CD14-positive monocyte (primary cell): ENCODE results near the gene MAP3K1. TPM values are rescaled to one million over a fixed set of nuclear protein-coding genes. Genes with fewer than 3 reads are reported as not detected.

Experiments used
- DNase-seq, 3 donors: peaks; one replicate each; pipeline ENCODE4 v3.0.0-alpha.2; 2011 to 2022
- H2AFZ ChIP-seq: 2 replicates; pipeline ENCODE4 v1.6.0; 2012; ENCODE audit warnings: mild to moderate bottlenecking, low read depth, low read length, inconsistent platforms; ENCODE audit not compliant: insufficient read depth, poor library complexity, severe bottlenecking
- H3K27ac ChIP-seq, 2 donors: 1 replicate in 1 of 2; 2 replicates in 1 of 2; pipeline ENCODE4 v1.5.1; 2012 to 2013; ENCODE audit warnings: low read length in 2 of 2, control low read depth in 1 of 2, inconsistent platforms in 1 of 2, low read depth in 1 of 2, mild to moderate bottlenecking in 1 of 2
- H3K27me3 ChIP-seq, 2 donors: one replicate each; pipeline versions ENCODE4 v1.6.0 to v1.6.1; 2011 to 2013; ENCODE audit warnings: low read length in 2 of 2; ENCODE audit not compliant: control insufficient read depth in 2 of 2, insufficient read depth in 2 of 2
- H3K36me3 ChIP-seq, 2 donors: replicated peaks in 1 of 2; 1 replicate in 1 of 2; 2 replicates in 1 of 2; pipeline versions ENCODE4 v1.5.1 to v1.6.1; 2012 to 2013; ENCODE audit warnings: low read length in 2 of 2, control low read depth in 1 of 2, inconsistent platforms in 1 of 2, mild to moderate bottlenecking in 1 of 2; ENCODE audit not compliant: insufficient read depth in 2 of 2, control insufficient read depth in 1 of 2
- H3K4me1 ChIP-seq, 2 donors: 1 replicate in 1 of 2; 2 replicates in 1 of 2; pipeline versions ENCODE4 v1.5.1 to v1.6.1; 2012 to 2013; ENCODE audit warnings: low read length in 2 of 2, control low read depth in 1 of 2, inconsistent platforms in 1 of 2, mild to moderate bottlenecking in 1 of 2, moderate library complexity in 1 of 2; ENCODE audit not compliant: insufficient read depth in 2 of 2, control insufficient read depth in 1 of 2
- H3K4me2 ChIP-seq: replicated peaks from 2 replicates; pipeline ENCODE3; 2012; ENCODE audit warnings: low read length, moderate library complexity, mild to moderate bottlenecking; ENCODE audit not compliant: poor library complexity, severe bottlenecking; ENCODE audit errors: extremely low read depth
- H3K4me3 ChIP-seq, 3 experiments: fragments of 200-600 bp in 1 of 3; sonication (generic) in 1 of 3; replicated peaks in 1 of 3; 1 replicate in 2 of 3; 2 replicates in 1 of 3; pipeline ENCODE4 v1.5.1; 2011 to 2013; ENCODE audit warnings: low read length in 3 of 3, mild to moderate bottlenecking in 3 of 3, control low read depth in 2 of 3, low read depth in 2 of 3, inconsistent platforms in 1 of 3, moderate library complexity in 1 of 3
- H3K79me2 ChIP-seq: 2 replicates; pipeline ENCODE4 v1.6.0; 2012; ENCODE audit warnings: mild to moderate bottlenecking, control low read depth, inconsistent platforms, low read length, moderate library complexity; ENCODE audit not compliant: insufficient read depth
- H3K9ac ChIP-seq: 2 replicates; pipeline ENCODE4 v1.6.0; 2017; ENCODE audit warnings: low read length, mild to moderate bottlenecking; ENCODE audit not compliant: insufficient read depth, poor library complexity, severe bottlenecking
- H3K9me3 ChIP-seq, 2 donors: replicated peaks in 1 of 2; 1 replicate in 1 of 2; 2 replicates in 1 of 2; pipeline versions ENCODE4 v1.5.1 to v1.6.1; 2012 to 2013; ENCODE audit warnings: low read length in 2 of 2, control low read depth in 1 of 2; ENCODE audit not compliant: control insufficient read depth in 1 of 2, insufficient read depth in 1 of 2
- H4K20me1 ChIP-seq: 2 replicates; pipeline ENCODE4 v1.6.0; 2012; ENCODE audit warnings: mild to moderate bottlenecking, low read length, control low read depth, moderate library complexity; ENCODE audit not compliant: insufficient read depth
- H3K27ac Mint-ChIP-seq, 7 donors: one replicate each; pipeline ENCODE4 v1.8.0; 2020; ENCODE audit warnings: mild to moderate bottlenecking in 7 of 7, mixed read lengths in 7 of 7, moderate library complexity in 6 of 7, inconsistent platforms in 2 of 7
- H3K27me3 Mint-ChIP-seq, 3 donors: one replicate each; pipeline ENCODE4 v1.8.0; 2021 to 2022; ENCODE audit warnings: low read depth in 3 of 3, mild to moderate bottlenecking in 3 of 3, mixed read lengths in 3 of 3, moderate library complexity in 3 of 3, inconsistent platforms in 1 of 3
- H3K36me3 Mint-ChIP-seq, 2 donors: one replicate each; pipeline ENCODE4 v1.8.0; 2020; ENCODE audit warnings: mixed read lengths in 2 of 2, inconsistent platforms in 1 of 2, mild to moderate bottlenecking in 1 of 2
- H3K4me1 Mint-ChIP-seq: one replicate; pipeline ENCODE4 v1.8.0; 2020; ENCODE audit warnings: mild to moderate bottlenecking, mixed read lengths
- H3K4me3 Mint-ChIP-seq, 2 donors: one replicate each; pipeline ENCODE4 v1.8.0; 2020; ENCODE audit warnings: mild to moderate bottlenecking in 2 of 2, mixed read lengths in 2 of 2, moderate library complexity in 1 of 2
- H3K9me3 Mint-ChIP-seq, 7 donors: one replicate each; pipeline ENCODE4 v1.8.0; 2020 to 2022; ENCODE audit warnings: mixed read lengths in 7 of 7, mild to moderate bottlenecking in 6 of 7, moderate library complexity in 6 of 7, inconsistent platforms in 2 of 7
- CTCF ChIP-seq: fragments of 200-600 bp; IDR thresholded peaks from one replicate; pipeline ENCODE4 v1.8.0; 2022; ENCODE audit warnings: antibody characterized with exemption, mild to moderate bottlenecking
- WGBS: methylation state at CpG from one replicate; pipeline ENCODE4 v1.1.5; 2013; ENCODE audit warnings: missing lambda C conversion rate; ENCODE audit not compliant: insufficient coverage; 5-methylcytosine and 5-hydroxymethylcytosine counted together
- intact Hi-C, 2 donors: fragments of 100-400 bp; cut with micrococcal nuclease; formaldehyde crosslinking; loops; one replicate each; pipeline versions ENCODE4 v1.15.0 to v1.15.1; 2023
- polyA plus RNA-seq, 3 donors: library from polyadenylated mRNA; depleted of rRNA in 1 of 3; unstranded in 2 of 3; stranded (reverse) in 1 of 3; fragments of 300-500 nt in 2 of 3; fragments of >200 nt in 1 of 3; fragmentation: Illumina TruSeq in 2 of 3; gene quantifications; 1 replicate in 2 of 3; 2 replicates in 1 of 3; pipeline ENCODE4 v1.2.3, GENCODE V29; 2012 to 2021

The MAP3K1 gene
- polyA plus RNA-seq, 3 donors: 44.7 to 62.1 (median 45.6) TPM

- peaks cover 54 to 55% of the 10 kb centered on the region in 2 donors for H3K36me3 Mint-ChIP-seq
- no peak overlapping the region for H2AFZ ChIP-seq
- H3K4me3 ChIP-seq: peak overlapping the region in 1 of 3 experiments; percentile 44
- H3K9ac ChIP-seq: peak overlapping the region; percentile 28
- TF ChIP-seq CTCF: no peak
- peak overlapping the region; percentile 56 to 68 for H3K4me3 Mint-ChIP-seq
- peaks cover 72 to 87% of the 10 kb centered on the region in 2 donors for H3K4me1 ChIP-seq
- intact Hi-C loops: no loop called here
- peaks cover 0 to 1% (median 0%) of the 10 kb centered on the region in 7 donors for H3K9me3 Mint-ChIP-seq
- H3K36me3 ChIP-seq: peaks cover 7 to 23% of the 10 kb centered on the region in 2 donors
- peak overlapping the region; percentile 52 to 91 (median 79) for H3K27ac Mint-ChIP-seq
- no peak for DNase-seq
- 39% methylated on average over 4 of the region's 6 CpGs for WGBS
- H3K27me3 Mint-ChIP-seq: no peaks in the 10 kb centered on the region
- H3K9me3 ChIP-seq: no peaks in the 10 kb centered on the region
- H3K4me1 Mint-ChIP-seq: peaks cover 79% of the 10 kb centered on the region
- peak overlapping the region; percentile 9 to 72 for H3K27ac ChIP-seq
- peak overlapping the region; percentile 41 for H3K4me2 ChIP-seq
- no peaks in the 10 kb centered on the region for H3K27me3 ChIP-seq
- H3K79me2 ChIP-seq: peaks cover 100% of the 10 kb centered on the region
- peaks cover 88% of the 10 kb centered on the region for H4K20me1 ChIP-seq
Measured at GRCh38 chr5:56822981-56823380, 7.6 kb downstream of the MAP3K1 start.

- Mint-ChIP-seq H3K27me3 (peaks cover 0 to under 1% (median 0%) of the 10 kb centered on the region in 3 donors), H3K36me3 (peaks cover 57 to 59% of the 10 kb centered on the region in 2 donors), H3K9me3 (peaks cover 0 to 1% (median 0%) of the 10 kb centered on the region in 7 donors), H3K4me3 (no peak overlapping the region), H3K4me1 (peaks cover 87% of the 10 kb centered on the region), H3K27ac (peak overlapping the region in 4 of 7 donors; percentile 31 to 84 (median 41))
- Histone ChIP-seq H4K20me1 (peaks cover 99% of the 10 kb centered on the region), H3K9me3 (no peaks in the 10 kb centered on the region), H3K9ac (no peak overlapping the region), H3K27ac (peak overlapping the region in 1 of 2 donors; percentile 52), H3K4me1 (peaks cover 74 to 95% of the 10 kb centered on the region in 2 donors), H3K79me2 (peaks cover 100% of the 10 kb centered on the region), H3K4me2 (no peak overlapping the region), H3K36me3 (peaks cover 8 to 23% of the 10 kb centered on the region in 2 donors), H3K27me3 (no peaks in the 10 kb centered on the region), H3K4me3 (no peak overlapping the region), H2AFZ (no peak overlapping the region)
- intact Hi-C loops: no loop called here
- TF ChIP-seq CTCF: no peak
- no peak for DNase-seq
Measured at GRCh38 chr5:56824019-56824418, 8.7 kb downstream of the MAP3K1 start.
